K562 (cell line): ENCODE data around the gene CCR9. TPM values are rescaled to one million over a fixed set of nuclear protein-coding genes. Genes with fewer than 3 reads are reported as not detected.

Source experiments
- ATF3 ChIP-seq, 2 experiments: fragments of 450-650 bp in 1 of 2; sonication (generic) in 1 of 2; formaldehyde crosslinking in 1 of 2; IDR thresholded peaks in 1 of 2; conservative IDR thresholded peaks in 1 of 2; 2 replicates each; pipeline versions ENCODE4 v1.6.1 to v1.8.1; 2016 to 2023; ENCODE audit warnings: mild to moderate bottlenecking in 2 of 2, moderate library complexity in 2 of 2, inconsistent platforms in 1 of 2, missing genetic modification reagents in 1 of 2
- CHD1 ChIP-seq: fragments of 200-600 bp; sonication (generic); IDR thresholded peaks from one replicate; pipeline ENCODE4 v1.6.1; 2012; ENCODE audit warnings: mild to moderate bottlenecking, moderate library complexity, low read length, inconsistent platforms
- GATAD2B ChIP-seq: fragments of 450-650 bp; IDR thresholded peaks from 2 replicates; pipeline ENCODE4 v1.6.1; 2017; ENCODE audit warnings: mild to moderate bottlenecking, borderline replicate concordance
- GTF3C2 ChIP-seq: IDR thresholded peaks from 3 replicates; pipeline ENCODE4 v1.6.1; 2011; ENCODE audit warnings: borderline replicate concordance, mild to moderate bottlenecking, moderate library complexity; ENCODE audit not compliant: insufficient read length; ENCODE audit errors: extremely low read depth
- HBP1 ChIP-seq: fragments of 450-650 bp; formaldehyde crosslinking; IDR thresholded peaks from 2 replicates; pipeline ENCODE4 v1.4.0; 2022; ENCODE audit warnings: missing genetic modification characterization
- ILF3 ChIP-seq: fragments of 450-650 bp; IDR thresholded peaks from 2 replicates; pipeline ENCODE4 v1.6.1; 2018; ENCODE audit warnings: antibody characterized with exemption, mild to moderate bottlenecking, moderate library complexity, borderline replicate concordance
- LCOR ChIP-seq: sonication (generic); formaldehyde crosslinking; IDR thresholded peaks from 2 replicates; pipeline ENCODE4 v1.8.0; 2022; ENCODE audit warnings: mild to moderate bottlenecking, missing genetic modification reagents
- MBD1 ChIP-seq: fragments of 250-450 bp; sonication (Bioruptor Pico); IDR thresholded peaks from 2 replicates; pipeline ENCODE4 v1.8.0; 2022; ENCODE audit warnings: inconsistent platforms
- NR2F6 ChIP-seq: fragments of 450-650 bp; formaldehyde crosslinking; IDR thresholded peaks from 2 replicates; pipeline ENCODE4 v1.4.0; 2020; ENCODE audit warnings: mild to moderate bottlenecking
- PHF21A ChIP-seq: fragments of 450-650 bp; IDR thresholded peaks from 2 replicates; pipeline ENCODE4 v1.6.1; 2017; ENCODE audit warnings: low read depth, borderline replicate concordance
- PHF8 ChIP-seq: fragments of 200-600 bp; sonication (generic); IDR thresholded peaks from 2 replicates; pipeline ENCODE4 v1.6.1; 2012; ENCODE audit warnings: mixed run types, mild to moderate bottlenecking, inconsistent platforms, low read length, moderate library complexity, borderline replicate concordance
- POU5F1 ChIP-seq: fragments of 150-350 bp; IDR thresholded peaks from 2 replicates; pipeline ENCODE4 v1.6.1; 2014; ENCODE audit warnings: borderline replicate concordance, low read length, low read depth, mild to moderate bottlenecking; ENCODE audit not compliant: partially characterized antibody
- PTRF ChIP-seq: fragments of 450-650 bp; IDR thresholded peaks from 2 replicates; pipeline ENCODE4 v1.6.1; 2016; ENCODE audit warnings: mild to moderate bottlenecking, missing genetic modification characterization, missing compliant biosample characterization
- RAD21 ChIP-seq, 2 experiments: fragments of 250-450 bp in 1 of 2; fragments of 450-650 bp in 1 of 2; sonication (Bioruptor Pico) in 1 of 2; formaldehyde crosslinking in 1 of 2; IDR thresholded peaks in 1 of 2; conservative IDR thresholded peaks in 1 of 2; 2 replicates each; pipeline versions ENCODE4 v1.4.0 to v1.8.0; 2020 to 2022; ENCODE audit warnings: mild to moderate bottlenecking in 2 of 2, moderate library complexity in 1 of 2
- SLC30A9 ChIP-seq: fragments of 250-450 bp; sonication (Bioruptor Pico); IDR thresholded peaks from 2 replicates; pipeline ENCODE4 v1.8.0; 2022; ENCODE audit warnings: mild to moderate bottlenecking, moderate library complexity
- SMAD2 ChIP-seq: fragments of 150-350 bp; IDR thresholded peaks from 2 replicates; pipeline ENCODE4 v1.6.1; 2014; ENCODE audit warnings: low read depth, mild to moderate bottlenecking, low read length
- SMAD3 ChIP-seq: fragments of 450-650 bp; formaldehyde crosslinking; conservative IDR thresholded peaks from 2 replicates; pipeline ENCODE4 v1.4.0; 2020; ENCODE audit warnings: mild to moderate bottlenecking
- SP1 ChIP-seq: sonication (generic); formaldehyde crosslinking; IDR thresholded peaks from 2 replicates; pipeline ENCODE4 v1.8.1; 2022; ENCODE audit warnings: mild to moderate bottlenecking, missing genetic modification reagents
- SUPT5H ChIP-seq: fragments of 450-650 bp; IDR thresholded peaks from 2 replicates; pipeline ENCODE4 v1.6.1; 2016
- ZC3H11A ChIP-seq: IDR thresholded peaks from 2 replicates; pipeline ENCODE4 v1.6.1; 2012; ENCODE audit warnings: low read depth, low read length, improper control_type of control experiment
- polyA plus RNA-seq, 8 experiments: library from polyadenylated mRNA; depleted of rRNA in 4 of 8; stranded (reverse) in 5 of 8; unstranded in 3 of 8; fragments of >200 nt; fragmentation: Nextera tagmentation in 2 of 8; fragmentation: Illumina TruSeq in 1 of 8; extraction: Ambion mirVana in 2 of 8; extraction: Trizol in 1 of 8; gene quantifications; 2 replicates each; pipeline versions ENCODE4 v1.2.1 to v1.2.3, GENCODE V29; 2011 to 2014; ENCODE audit warnings: inconsistent platforms in 1 of 8, missing spikeins in 1 of 8
- total RNA-seq, 7 experiments: library from RNA; depleted of rRNA in 6 of 7; stranded (reverse); fragments of >200 nt in 6 of 7; fragmentation: Illumina TruSeq in 2 of 7; extraction: Trizol in 2 of 7; gene quantifications; 2 replicates each; pipeline versions ENCODE4 v1.2.1 to v1.2.3, GENCODE V29; 2011 to 2021; ENCODE audit warnings: low replicate concordance in 1 of 7

CCR9 gene
- total and polyA plus RNA-seq, 9 of the 15 experiments (the other 6 are each of a cell fraction or from before 2014, with no cell fraction given), result not detected

- peak; percentile 33; the same call in 1 of the 2 replicates for TF ChIP-seq ATF3 (IDR thresholded peaks at IDR 0.05)
- no peak for TF ChIP-seq ATF3 (CRISPR knock-in tag; conservative IDR thresholded peaks at IDR 0.05)
- TF ChIP-seq PHF21A, result no peak
- TF ChIP-seq HBP1 (CRISPR knock-in tag), result no peak
- TF ChIP-seq SMAD2, result no peak
- no peak for TF ChIP-seq SP1 (CRISPR knock-in tag)
- TF ChIP-seq ILF3, result no peak
- no peak for TF ChIP-seq SLC30A9 (CRISPR knock-in tag)
- no peak for TF ChIP-seq MBD1 (CRISPR knock-in tag)
- TF ChIP-seq LCOR (CRISPR knock-in tag), result peak; percentile 62; the same call in 1 of the 2 replicates
- TF ChIP-seq GTF3C2, result no peak
- no peak for TF ChIP-seq PHF8
- no peak for TF ChIP-seq SUPT5H
- TF ChIP-seq POU5F1, result no peak
- TF ChIP-seq RAD21 (CRISPR knock-in tag; conservative IDR thresholded peaks at IDR 0.05 in 1 of 2, IDR thresholded peaks at IDR 0.05 in 1 of 2), result no peak
- no peak for TF ChIP-seq GATAD2B
- TF ChIP-seq SMAD3 (CRISPR knock-in tag), result no peak
- TF ChIP-seq ZC3H11A, result no peak
- TF ChIP-seq CHD1, result no peak
- no peak for TF ChIP-seq PTRF (tag)
- TF ChIP-seq NR2F6, result no peak
Observed at GRCh38 chr3:45881078-45882022, 5.0 kb upstream of the CCR9 start (continued).
